H1 (cell line): ENCODE data around the gene SEC31A. TPM values are rescaled to one million over a fixed set of nuclear protein-coding genes. Genes with fewer than 3 reads are reported as not detected.
A peak's percentile ranks its signal among the peaks of the same experiment; 100 is the strongest.

Experiments
- CTCF ChIA-PET: fragments of 300-600 bp; sonication (Branson Sonifier 250); formaldehyde crosslinking; loops from one replicate; lab custom pipeline; 2021; ENCODE audit not compliant: partially characterized antibody; lab: Charles Lee
- POLR2A ChIA-PET: fragments of 300-600 bp; sonication (Branson Sonifier 250); formaldehyde crosslinking; loops from one replicate; lab custom pipeline; 2021; ENCODE audit warnings: inconsistent platforms; ENCODE audit not compliant: partially characterized antibody; lab: Charles Lee
- DNase-seq, 2 experiments: peaks; one replicate each; pipeline versions ENCODE4 v3.0.0 to v3.0.0-alpha.2; 2010 to 2022; ENCODE audit warnings: low spot score in 2 of 2, low read depth in 1 of 2, mixed read lengths in 1 of 2
- FAIRE-seq: peaks from 2 replicates; lab custom pipeline; 2011; peaks lifted over from hg19 to GRCh38; lab: Jason Lieb, UNC
- H2AFZ ChIP-seq: 2 replicates; pipeline ENCODE4 v1.8.1; 2012; ENCODE audit warnings: low read length, inconsistent platforms
- H2AK5ac ChIP-seq: 2 replicates; pipeline ENCODE4 v1.6.1; 2013; ENCODE audit warnings: low read depth, low read length
- H2BK120ac ChIP-seq: replicated peaks from 2 replicates; pipeline ENCODE3; 2013; ENCODE audit warnings: low read depth, low read length, inconsistent platforms
- H2BK12ac ChIP-seq: 2 replicates; pipeline ENCODE4 v1.6.1; 2013; ENCODE audit warnings: low read depth, low read length
- H2BK15ac ChIP-seq: 2 replicates; pipeline ENCODE4 v1.6.1; 2013; ENCODE audit warnings: low read length
- H2BK20ac ChIP-seq: 2 replicates; pipeline ENCODE4 v1.6.1; 2013; ENCODE audit warnings: low read length
- H2BK5ac ChIP-seq: 2 replicates; pipeline ENCODE4 v1.6.1; 2013; ENCODE audit warnings: low read depth, low read length
- H3K14ac ChIP-seq: 2 replicates; pipeline ENCODE4 v1.6.1; 2013; ENCODE audit warnings: inconsistent platforms; ENCODE audit not compliant: insufficient read length
- H3K18ac ChIP-seq: 2 replicates; pipeline ENCODE4 v1.6.1; 2013; ENCODE audit warnings: low read length; ENCODE audit errors: extremely low read depth
- H3K23ac ChIP-seq: 2 replicates; pipeline ENCODE4 v1.6.1; 2013; ENCODE audit warnings: inconsistent platforms; ENCODE audit not compliant: insufficient read length
- H3K23me2 ChIP-seq: 2 replicates; pipeline ENCODE4 v1.6.1; 2013; ENCODE audit warnings: low read depth, low read length
- H3K27ac ChIP-seq: 2 replicates; pipeline ENCODE4 v1.6.1; 2011; ENCODE audit warnings: low read depth, low read length, inconsistent platforms
- H3K27me3 ChIP-seq, 4 experiments: replicated peaks in 1 of 4; 1 replicate in 1 of 4; 2 replicates in 3 of 4; pipeline versions ENCODE4 v1.6.1 to v1.8.1; 2011 to 2013; ENCODE audit warnings: low read length in 3 of 4, mild to moderate bottlenecking in 3 of 4, inconsistent platforms in 2 of 4, mixed read lengths in 2 of 4, moderate library complexity in 1 of 4; ENCODE audit not compliant: control insufficient read depth in 3 of 4, insufficient read depth in 3 of 4; ENCODE audit errors: extremely low read depth in 1 of 4
- H3K36me3 ChIP-seq, 4 experiments: 2 replicates each; pipeline versions ENCODE4 v1.6.1 to v1.8.1; 2011 to 2013; ENCODE audit warnings: mild to moderate bottlenecking in 4 of 4, low read length in 3 of 4, moderate library complexity in 2 of 4, control low read depth in 1 of 4, inconsistent platforms in 1 of 4; ENCODE audit not compliant: insufficient read depth in 4 of 4, control insufficient read depth in 2 of 4
- H3K4ac ChIP-seq: replicated peaks from 2 replicates; pipeline ENCODE3; 2013; ENCODE audit warnings: low read length, low read depth, mixed read lengths, inconsistent platforms; ENCODE audit not compliant: insufficient read length
- H3K4me1 ChIP-seq, 4 experiments: replicated peaks in 1 of 4; 1 replicate in 1 of 4; 2 replicates in 3 of 4; pipeline versions ENCODE4 v1.6.1 to v1.8.1; 2011 to 2013; ENCODE audit warnings: low read length in 3 of 4, inconsistent platforms in 2 of 4, mixed read lengths in 1 of 4; ENCODE audit not compliant: insufficient read depth in 4 of 4, control insufficient read depth in 3 of 4
- H3K4me2 ChIP-seq, 2 experiments: 2 replicates each; pipeline versions ENCODE4 v1.6.1 to v1.8.1; 2011 to 2013; ENCODE audit warnings: low read depth in 2 of 2, low read length in 2 of 2, control low read depth in 1 of 2, inconsistent platforms in 1 of 2, mild to moderate bottlenecking in 1 of 2; ENCODE audit not compliant: insufficient read depth in 1 of 2
- H3K4me3 ChIP-seq, 4 experiments: fragments of 200-600, 300-600 bp in 1 of 4; sonication (generic), shearing (Covaris generic), sonication (Bioruptor Twin) in 1 of 4; 2 replicates each; pipeline versions ENCODE4 v1.5.1 to v1.8.1; 2011 to 2016; ENCODE audit warnings: low read length in 4 of 4, low read depth in 3 of 4, control low read depth in 2 of 4, inconsistent platforms in 2 of 4, mild to moderate bottlenecking in 2 of 4, mixed read lengths in 1 of 4, moderate library complexity in 1 of 4; ENCODE audit not compliant: insufficient read depth in 2 of 4; ENCODE audit errors: extremely low read depth in 1 of 4
- H3K56ac ChIP-seq: replicated peaks from 2 replicates; pipeline ENCODE3; 2013; ENCODE audit warnings: low read depth, mild to moderate bottlenecking, mixed read lengths, low read length, inconsistent platforms; ENCODE audit not compliant: insufficient read length
- H3K79me1 ChIP-seq: 2 replicates; pipeline ENCODE4 v1.6.1; 2013; ENCODE audit warnings: low read depth, low read length, control low read depth
- H3K79me2 ChIP-seq, 2 experiments: 2 replicates each; pipeline versions ENCODE4 v1.6.1 to v1.8.1; 2012 to 2013; ENCODE audit warnings: low read length in 2 of 2, mild to moderate bottlenecking in 2 of 2, inconsistent platforms in 1 of 2; ENCODE audit not compliant: insufficient read depth in 2 of 2, control insufficient read depth in 1 of 2
- H3K9ac ChIP-seq, 4 experiments: replicated peaks in 1 of 4; 1 replicate in 1 of 4; 2 replicates in 3 of 4; pipeline versions ENCODE4 v1.6.1 to v1.8.1; 2011 to 2013; ENCODE audit warnings: low read depth in 3 of 4, low read length in 3 of 4, control low read depth in 2 of 4, mild to moderate bottlenecking in 2 of 4, moderate library complexity in 2 of 4, inconsistent platforms in 1 of 4; ENCODE audit errors: extremely low read depth in 1 of 4
- H3K9me3 ChIP-seq, 2 experiments: 2 replicates each; pipeline versions ENCODE4 v1.6.1 to v1.8.1; 2012 to 2013; ENCODE audit warnings: mild to moderate bottlenecking in 2 of 2, moderate library complexity in 2 of 2, control low read depth in 1 of 2, inconsistent platforms in 1 of 2, low read depth in 1 of 2, low read length in 1 of 2, mixed read lengths in 1 of 2; ENCODE audit not compliant: insufficient read depth in 2 of 2
- H4K20me1 ChIP-seq, 2 experiments: replicated peaks in 1 of 2; 2 replicates each; pipeline versions ENCODE3 to v1.8.1; 2011 to 2013; ENCODE audit warnings: inconsistent platforms in 2 of 2, low read length in 2 of 2, mild to moderate bottlenecking in 1 of 2; ENCODE audit not compliant: insufficient read depth in 2 of 2, control insufficient read depth in 1 of 2
- H4K5ac ChIP-seq: 2 replicates; pipeline ENCODE4 v1.6.1; 2013; ENCODE audit warnings: low read length, low read depth, mixed read lengths, inconsistent platforms; ENCODE audit not compliant: insufficient read length
- H4K8ac ChIP-seq: 2 replicates; pipeline ENCODE4 v1.8.0; 2013; ENCODE audit warnings: mild to moderate bottlenecking, moderate library complexity, low read length, inconsistent platforms; ENCODE audit not compliant: insufficient read depth; ENCODE audit errors: extremely low read depth
- H4K91ac ChIP-seq: replicated peaks from 2 replicates; pipeline ENCODE3; 2013; ENCODE audit warnings: low read length, mixed read lengths, inconsistent platforms; ENCODE audit not compliant: insufficient read length
- POLR2AphosphoS5 ChIP-seq: IDR thresholded peaks from 2 replicates; pipeline ENCODE4 v1.6.1; 2011; ENCODE audit warnings: low read depth, low read length
- RAD21 ChIP-seq, 2 experiments: IDR thresholded peaks in 1 of 2; conservative IDR thresholded peaks in 1 of 2; 2 replicates each; pipeline ENCODE4 v1.6.1; 2011; ENCODE audit warnings: low read depth in 2 of 2, low read length in 2 of 2, improper control_type of control experiment in 1 of 2, inconsistent platforms in 1 of 2, mild to moderate bottlenecking in 1 of 2, moderate library complexity in 1 of 2
- WGBS, 2 experiments: shearing (Covaris generic) in 1 of 2; methylation state at CpG; one replicate each; pipeline versions ENCODE4 v1.1.6 to v1.1.7; 2013 to 2015; ENCODE audit warnings: low lambda C conversion rate in 2 of 2, mixed read lengths in 2 of 2, inconsistent platforms in 1 of 2, low coverage in 1 of 2, missing lambda C conversion rate in 1 of 2; ENCODE audit not compliant: insufficient replicate concordance in 2 of 2, insufficient coverage in 1 of 2, insufficient read length in 1 of 2; ENCODE audit errors: extremely low coverage in 1 of 2, missing lambda C conversion rate in 1 of 2; 5-methylcytosine and 5-hydroxymethylcytosine counted together
- polyA plus RNA-seq, 7 experiments: library from polyadenylated mRNA; depleted of rRNA in 3 of 7; stranded (reverse) in 5 of 7; unstranded in 2 of 7; fragments of >200 nt in 5 of 7; fragments of 200-250 nt in 2 of 7; gene quantifications; 1 replicate in 5 of 7; 2 replicates in 1 of 7; 4 replicates in 1 of 7; pipeline versions ENCODE4 v1.2.1 to v1.2.3, GENCODE V29; 2011 to 2013; ENCODE audit warnings: missing spikeins in 2 of 7, mixed read lengths in 2 of 7
- total RNA-seq: library from RNA; stranded (reverse); fragmentation: NEBNext Ultra II Directional; extraction: Animal tissue kit (Norgen Biotek cat#: 25700); gene quantifications from 2 replicates; pipeline ENCODE4 v1.2.1, GENCODE V29; 2021

The SEC31A gene
- total and polyA plus RNA-seq, 2 of the 8 experiments (the other 6 are each of a cell fraction or from before 2014, with no cell fraction given) = 112 to 125 TPM

DNA sequence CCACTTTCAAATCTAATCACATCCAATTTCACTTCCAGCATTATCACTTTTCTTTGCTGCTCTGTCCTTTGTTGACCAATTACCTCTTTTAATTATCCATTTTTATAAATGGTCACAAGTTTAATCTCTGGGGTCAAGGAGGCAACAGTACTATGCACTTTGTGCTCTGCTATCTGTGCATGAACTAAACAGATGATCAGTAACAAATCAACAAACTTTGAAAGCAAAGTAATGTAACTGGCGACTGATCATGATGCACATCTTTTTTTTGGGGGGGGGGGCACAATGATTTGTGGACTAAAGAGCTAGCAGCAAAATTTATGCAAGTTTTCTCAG is 1.5 kb upstream of the SEC31A start:
- Histone ChIP-seq H2AK5ac (no peak overlapping the region), H3K36me3 (peaks cover 11 to 41% (median 27%) of the 10 kb centered on the region in 4 experiments; a peak in 7 of 8 replicates), H3K4me2 (peak overlapping the region; percentile 77 to 78; a peak in 3 of 4 replicates), H4K91ac (no peak overlapping the region), H3K23me2 (peaks cover 2% of the 10 kb centered on the region), H3K23ac (no peak overlapping the region), H3K4me3 (peak overlapping the region in 1 of 4 experiments; percentile 93; a peak in 2 of 8 replicates), H3K4me1 (peaks cover 0 to 3% (median 1%) of the 10 kb centered on the region in 4 experiments; a peak in 2 of 7 replicates), H2BK12ac (no peak overlapping the region), H3K9me3 (no peaks in the 10 kb centered on the region), H2BK120ac (no peak overlapping the region), H4K20me1 (peaks cover 3 to 8% of the 10 kb centered on the region in 2 experiments), H3K14ac (no peak overlapping the region), H4K5ac (no peak overlapping the region), H2BK5ac (no peak overlapping the region), H4K8ac (no peak overlapping the region), H3K9ac (no peak overlapping the region), H3K79me2 (peaks cover 2 to 59% of the 10 kb centered on the region in 2 experiments), H2BK20ac (no peak overlapping the region), H2BK15ac (no peak overlapping the region), H3K79me1 (no peaks in the 10 kb centered on the region), H3K4ac (no peak overlapping the region), H3K27me3 (no peaks in the 10 kb centered on the region), H3K18ac (no peak overlapping the region), H3K27ac (no peak overlapping the region), H3K56ac (no peak overlapping the region), H2AFZ (no peak overlapping the region)
- POLR2A ChIA-PET = interaction anchor here (0.7 to 9.1 kb wide), 6 partner anchors 9 to 563 kb away, joined by 3 to 86 read pairs (median 4); partner anchors contain the start of genes COPS4, HELQ, LIN54 and MRPS18C
- no peak for DNase-seq
- CTCF ChIA-PET = interaction anchor here (0.6 to 1.2 kb wide), 3 partner anchors 8 to 39 kb away, joined by 3 read pairs; partner anchors contain the start of gene THAP9
- FAIRE-seq = no peak
- TF ChIP-seq POLR2AphosphoS5 = 0 out of 2 replicates have a peak, but pooled peaks have one; percentile 31
- no peak for TF ChIP-seq RAD21 (IDR thresholded peaks at IDR 0.05 in 1 of 2, conservative IDR thresholded peaks at IDR 0.05 in 1 of 2; ENCODE audit: low read depth in 2 of 2, low read length in 2 of 2)
- 92% methylated on average over 1 of the region's 1 CpG; no CpG with 5 or more reads in 1 of the 2 experiments for WGBS, 2 experiments
